HepG2 (cell line): Measurements from ENCODE around the gene CXCR5. TPM values are rescaled to one million over a fixed set of nuclear protein-coding genes. Genes with fewer than 3 reads are reported as not detected.

Source experiments
- EED ChIP-seq: sonication (generic); formaldehyde crosslinking; IDR thresholded peaks from 2 replicates; pipeline ENCODE4 v1.5.0; 2020; ENCODE audit warnings: mild to moderate bottlenecking, missing genetic modification reagents
- GLMP ChIP-seq: sonication (generic); formaldehyde crosslinking; IDR thresholded peaks from 2 replicates; pipeline ENCODE4 v1.9.0; 2021; ENCODE audit warnings: missing genetic modification reagents, mild to moderate bottlenecking, borderline replicate concordance
- MEF2D ChIP-seq: sonication (generic); formaldehyde crosslinking; IDR thresholded peaks from 2 replicates; pipeline ENCODE4 v1.5.1; 2020; ENCODE audit warnings: mild to moderate bottlenecking, missing genetic modification reagents
- RAD51 ChIP-seq: fragments of 450-650 bp; IDR thresholded peaks from 2 replicates; pipeline ENCODE4 v1.6.1; 2016; ENCODE audit warnings: borderline replicate concordance
- SP1 ChIP-seq, 2 experiments: fragments of 450-650 bp in 1 of 2; sonication (generic) in 1 of 2; formaldehyde crosslinking in 1 of 2; IDR thresholded peaks; 2 replicates each; pipeline versions ENCODE4 v1.4.0 to v1.6.1; 2016 to 2020; ENCODE audit warnings: missing genetic modification reagents in 1 of 2
- TFE3 ChIP-seq: IDR thresholded peaks from 2 replicates; pipeline ENCODE4 v1.6.1; 2016
- TRIM24 ChIP-seq: sonication (generic); formaldehyde crosslinking; IDR thresholded peaks from 2 replicates; pipeline ENCODE4 v1.8.0; 2022; ENCODE audit warnings: mild to moderate bottlenecking, missing genetic modification reagents
- TSC22D2 ChIP-seq: sonication (generic); formaldehyde crosslinking; IDR thresholded peaks from 2 replicates; pipeline ENCODE4 v1.5.1; 2020; ENCODE audit warnings: missing genetic modification reagents, mild to moderate bottlenecking, borderline replicate concordance
- ZMYM3 ChIP-seq: sonication (generic); formaldehyde crosslinking; IDR thresholded peaks from 2 replicates; pipeline ENCODE4 v1.5.1; 2020; ENCODE audit warnings: mild to moderate bottlenecking, missing genetic modification reagents
- ZNF264 ChIP-seq: sonication (generic); formaldehyde crosslinking; IDR thresholded peaks from 2 replicates; pipeline ENCODE4 v1.4.0; 2020; ENCODE audit warnings: missing genetic modification reagents
- ZNF280B ChIP-seq: sonication (generic); formaldehyde crosslinking; IDR thresholded peaks from 2 replicates; pipeline ENCODE4 v1.5.0; 2020; ENCODE audit warnings: missing genetic modification reagents, mild to moderate bottlenecking, borderline replicate concordance
- ZNF30 ChIP-seq: sonication (generic); formaldehyde crosslinking; IDR thresholded peaks from 2 replicates; pipeline ENCODE4 v1.5.0; 2020; ENCODE audit warnings: mild to moderate bottlenecking, missing genetic modification reagents
- ZNF34 ChIP-seq: sonication (generic); formaldehyde crosslinking; IDR thresholded peaks from 2 replicates; pipeline ENCODE4 v1.4.0; 2020; ENCODE audit warnings: mild to moderate bottlenecking, missing genetic modification reagents, borderline replicate concordance
- ZNF446 ChIP-seq: sonication (generic); formaldehyde crosslinking; IDR thresholded peaks from 2 replicates; pipeline ENCODE4 v1.5.0; 2020; ENCODE audit warnings: mild to moderate bottlenecking, missing genetic modification reagents
- ZNF577 ChIP-seq: sonication (generic); formaldehyde crosslinking; IDR thresholded peaks from 2 replicates; pipeline ENCODE4 v1.4.0; 2020; ENCODE audit warnings: mild to moderate bottlenecking, low read depth, missing genetic modification reagents, borderline replicate concordance
- ZNF589 ChIP-seq: sonication (generic); formaldehyde crosslinking; conservative IDR thresholded peaks from 2 replicates; pipeline ENCODE4 v1.8.0; 2022; ENCODE audit warnings: mild to moderate bottlenecking, moderate library complexity, missing genetic modification reagents
- ZNF672 ChIP-seq: sonication (generic); formaldehyde crosslinking; IDR thresholded peaks from 2 replicates; pipeline ENCODE4 v1.8.1; 2022; ENCODE audit warnings: missing genetic modification reagents
- ZNF678 ChIP-seq: sonication (generic); formaldehyde crosslinking; IDR thresholded peaks from 2 replicates; pipeline ENCODE4 v1.4.0; 2020; ENCODE audit warnings: mild to moderate bottlenecking, missing genetic modification reagents
- ZNF720 ChIP-seq: sonication (generic); formaldehyde crosslinking; IDR thresholded peaks from 2 replicates; pipeline ENCODE4 v1.4.0; 2020; ENCODE audit warnings: missing genetic modification reagents
- polyA plus RNA-seq, 8 experiments: library from polyadenylated mRNA; depleted of rRNA in 3 of 8; stranded (reverse) in 7 of 8; unstranded in 1 of 8; fragments of >200 nt; fragmentation: Illumina TruSeq in 4 of 8; extraction: Trizol in 4 of 8; gene quantifications; 2 replicates each; pipeline versions ENCODE4 v1.2.1 to v1.2.3, GENCODE V29; 2011 to 2016; ENCODE audit warnings: low read depth in 4 of 8, missing spikeins in 1 of 8, mixed read lengths in 1 of 8; ENCODE audit not compliant: insufficient read depth in 1 of 8
- total RNA-seq, 5 experiments: library from RNA; depleted of rRNA; stranded (reverse); fragments of >200 nt; fragmentation: Illumina TruSeq; extraction: Trizol; gene quantifications; 2 replicates each; pipeline ENCODE4 v1.2.3, GENCODE V29; 2016; ENCODE audit warnings: low read depth in 1 of 5
- TF ChIP-seq, protein P1 (sequence below): sonication (generic); formaldehyde crosslinking; IDR thresholded peaks from 2 replicates; pipeline ENCODE4 v1.5.0; 2020; ENCODE audit warnings: mild to moderate bottlenecking, missing genetic modification reagents
- TF ChIP-seq, protein P2 (sequence below): sonication (generic); formaldehyde crosslinking; IDR thresholded peaks from 2 replicates; pipeline ENCODE4 v1.8.0; 2022; ENCODE audit warnings: mild to moderate bottlenecking, missing genetic modification reagents

CXCR5 gene
- total and polyA plus RNA-seq, 2 of the 13 experiments (the other 11 are each of a cell fraction or from before 2014, with no cell fraction given) = not detected

DNA sequence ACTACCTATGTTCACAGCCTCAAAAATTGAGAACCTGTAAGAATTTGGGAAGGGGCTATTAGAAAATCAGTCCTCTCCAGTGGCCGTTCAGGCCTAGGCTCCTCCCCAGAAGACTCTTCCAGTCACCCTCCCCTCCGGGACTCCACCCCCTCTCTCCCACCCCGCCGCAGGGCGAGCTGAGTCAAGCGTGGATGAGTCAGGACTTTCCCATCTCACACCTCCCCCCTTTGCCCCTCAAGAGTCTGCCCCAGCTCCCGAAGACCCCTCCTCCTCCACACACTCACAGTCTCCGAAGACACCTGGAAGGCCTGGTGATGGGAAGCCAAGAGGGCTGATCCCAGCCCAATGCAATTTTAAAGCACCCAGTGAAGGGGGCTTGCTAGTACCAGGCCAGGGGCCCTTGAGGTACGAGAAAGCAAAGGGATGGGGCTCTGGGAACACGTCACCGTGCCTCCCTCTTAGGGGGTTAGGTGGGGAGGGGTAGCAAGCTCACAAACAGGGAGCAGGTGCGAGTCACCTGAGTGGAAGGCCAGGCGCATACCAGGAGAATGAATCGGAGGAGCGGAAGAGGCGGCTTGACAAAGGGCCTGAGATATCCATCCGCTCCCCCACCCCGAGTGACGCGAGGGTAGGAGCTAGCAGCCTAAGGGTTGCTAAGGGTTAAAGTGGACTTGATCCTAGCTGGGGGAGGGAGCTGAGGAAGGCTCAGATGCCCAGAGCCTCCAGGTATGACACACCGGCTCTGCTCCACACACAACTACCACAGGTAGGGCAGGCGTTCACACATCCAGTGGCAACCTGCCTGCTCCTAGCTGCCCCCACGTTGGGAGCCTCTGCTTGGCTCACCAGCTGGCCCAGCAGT is 28.4 kb downstream of the CXCR5 start (continued):
- TF ChIP-seq ZNF720 = no peak
- no peak for TF ChIP-seq ZNF577
- TF ChIP-seq, protein P1, sequence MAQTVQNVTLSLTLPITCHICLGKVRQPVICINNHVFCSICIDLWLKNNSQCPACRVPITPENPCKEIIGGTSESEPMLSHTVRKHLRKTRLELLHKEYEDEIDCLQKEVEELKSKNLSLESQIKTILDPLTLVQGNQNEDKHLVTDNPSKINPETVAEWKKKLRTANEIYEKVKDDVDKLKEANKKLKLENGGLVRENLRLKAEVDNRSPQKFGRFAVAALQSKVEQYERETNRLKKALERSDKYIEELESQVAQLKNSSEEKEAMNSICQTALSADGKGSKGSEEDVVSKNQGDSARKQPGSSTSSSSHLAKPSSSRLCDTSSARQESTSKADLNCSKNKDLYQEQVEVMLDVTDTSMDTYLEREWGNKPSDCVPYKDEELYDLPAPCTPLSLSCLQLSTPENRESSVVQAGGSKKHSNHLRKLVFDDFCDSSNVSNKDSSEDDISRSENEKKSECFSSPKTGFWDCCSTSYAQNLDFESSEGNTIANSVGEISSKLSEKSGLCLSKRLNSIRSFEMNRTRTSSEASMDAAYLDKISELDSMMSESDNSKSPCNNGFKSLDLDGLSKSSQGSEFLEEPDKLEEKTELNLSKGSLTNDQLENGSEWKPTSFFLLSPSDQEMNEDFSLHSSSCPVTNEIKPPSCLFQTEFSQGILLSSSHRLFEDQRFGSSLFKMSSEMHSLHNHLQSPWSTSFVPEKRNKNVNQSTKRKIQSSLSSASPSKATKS = no peak
- no peak for TF ChIP-seq SP1 (IDR thresholded peaks at IDR 0.05)
- TF ChIP-seq SP1 (CRISPR knock-in tag; IDR thresholded peaks at IDR 0.05) = peak; percentile 60; the same call in 1 of the 2 replicates
- no peak for TF ChIP-seq RAD51
- TF ChIP-seq, protein P2, sequence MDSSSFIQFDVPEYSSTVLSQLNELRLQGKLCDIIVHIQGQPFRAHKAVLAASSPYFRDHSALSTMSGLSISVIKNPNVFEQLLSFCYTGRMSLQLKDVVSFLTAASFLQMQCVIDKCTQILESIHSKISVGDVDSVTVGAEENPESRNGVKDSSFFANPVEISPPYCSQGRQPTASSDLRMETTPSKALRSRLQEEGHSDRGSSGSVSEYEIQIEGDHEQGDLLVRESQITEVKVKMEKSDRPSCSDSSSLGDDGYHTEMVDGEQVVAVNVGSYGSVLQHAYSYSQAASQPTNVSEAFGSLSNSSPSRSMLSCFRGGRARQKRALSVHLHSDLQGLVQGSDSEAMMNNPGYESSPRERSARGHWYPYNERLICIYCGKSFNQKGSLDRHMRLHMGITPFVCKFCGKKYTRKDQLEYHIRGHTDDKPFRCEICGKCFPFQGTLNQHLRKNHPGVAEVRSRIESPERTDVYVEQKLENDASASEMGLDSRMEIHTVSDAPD = no peak
- no peak for TF ChIP-seq EED (CRISPR knock-in tag)
- TF ChIP-seq ZNF446 = no peak
- no peak for TF ChIP-seq ZNF672 (CRISPR knock-in tag)
- TF ChIP-seq ZNF678 = no peak
- 0 out of 2 replicates have a peak, but pooled peaks have one; percentile 22 for TF ChIP-seq ZNF280B (CRISPR knock-in tag)
- peak; percentile 70; the same call in 1 of the 2 replicates for TF ChIP-seq TFE3 (CRISPR knock-in tag)
- 0 out of 2 replicates have a peak, but pooled peaks have one; percentile 30 for TF ChIP-seq MEF2D (CRISPR knock-in tag)
- no peak for TF ChIP-seq ZNF30 (CRISPR knock-in tag)
- no peak for TF ChIP-seq TRIM24 (CRISPR knock-in tag)
- no peak for TF ChIP-seq ZMYM3 (CRISPR knock-in tag)
- TF ChIP-seq ZNF264 (CRISPR knock-in tag) = no peak
- TF ChIP-seq ZNF589 (CRISPR knock-in tag) = 0 out of 2 replicates have a peak, but pooled peaks have one; percentile 7
- no peak for TF ChIP-seq GLMP
- no peak for TF ChIP-seq ZNF34
- no peak for TF ChIP-seq TSC22D2 (CRISPR knock-in tag)
